Measurements from ENCODE around the gene EFNA5.

DNA sequence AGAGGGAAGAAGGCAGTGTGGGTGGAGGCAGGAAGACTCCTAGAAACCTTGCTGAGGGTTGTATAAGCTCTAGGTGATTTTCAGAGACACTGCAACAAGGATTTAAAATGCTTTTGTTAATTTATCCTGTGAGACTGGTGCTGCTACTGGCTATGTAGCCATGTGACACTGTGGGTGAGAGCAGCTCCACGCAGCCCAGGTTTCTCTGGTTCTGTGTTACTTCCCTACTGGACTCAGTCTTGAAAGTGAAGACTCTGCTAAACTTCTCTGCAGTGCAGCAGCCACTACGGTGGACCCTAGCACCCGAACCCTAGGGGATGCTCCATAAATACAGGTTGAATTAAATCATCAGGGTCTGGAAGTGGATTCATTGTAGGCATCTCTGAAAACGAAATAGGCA is 25.8 kb upstream of the EFNA5 start:
- TF ChIP-seq, protein P1, sequence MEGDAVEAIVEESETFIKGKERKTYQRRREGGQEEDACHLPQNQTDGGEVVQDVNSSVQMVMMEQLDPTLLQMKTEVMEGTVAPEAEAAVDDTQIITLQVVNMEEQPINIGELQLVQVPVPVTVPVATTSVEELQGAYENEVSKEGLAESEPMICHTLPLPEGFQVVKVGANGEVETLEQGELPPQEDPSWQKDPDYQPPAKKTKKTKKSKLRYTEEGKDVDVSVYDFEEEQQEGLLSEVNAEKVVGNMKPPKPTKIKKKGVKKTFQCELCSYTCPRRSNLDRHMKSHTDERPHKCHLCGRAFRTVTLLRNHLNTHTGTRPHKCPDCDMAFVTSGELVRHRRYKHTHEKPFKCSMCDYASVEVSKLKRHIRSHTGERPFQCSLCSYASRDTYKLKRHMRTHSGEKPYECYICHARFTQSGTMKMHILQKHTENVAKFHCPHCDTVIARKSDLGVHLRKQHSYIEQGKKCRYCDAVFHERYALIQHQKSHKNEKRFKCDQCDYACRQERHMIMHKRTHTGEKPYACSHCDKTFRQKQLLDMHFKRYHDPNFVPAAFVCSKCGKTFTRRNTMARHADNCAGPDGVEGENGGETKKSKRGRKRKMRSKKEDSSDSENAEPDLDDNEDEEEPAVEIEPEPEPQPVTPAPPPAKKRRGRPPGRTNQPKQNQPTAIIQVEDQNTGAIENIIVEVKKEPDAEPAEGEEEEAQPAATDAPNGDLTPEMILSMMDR (IDR thresholded peaks at IDR 0.05): no peak
- no peak for TF ChIP-seq POLR2AphosphoS5 (IDR thresholded peaks at IDR 0.05)
- no peak for TF ChIP-seq POLR2A (IDR thresholded peaks at IDR 0.05)
- TF ChIP-seq EP300 (IDR thresholded peaks at IDR 0.05): no peak

Data from suprapubic skin (tissue), 4 donors.